HCT116 (cell line): ENCODE data around the gene SMG9. TPM values are rescaled to one million over a fixed set of nuclear protein-coding genes. Genes with fewer than 3 reads are reported as not detected.

Source experiments
- ATAC-seq: fragments of 200-7000 bp; cut with Tn5 transposase; 2 replicates; pipeline ENCODE4 v1.9.1; 2020; ENCODE audit warnings: mild to moderate bottlenecking, moderate library complexity
- BruUV-seq: library from RNA; stranded (reverse); fragments of 400-500 nt; replicated peaks from 2 replicates; lab custom pipeline; 2021; lab: Mats Ljungman, UMichigan
- CTCF ChIA-PET: fragments of 300-600 bp; sonication (Branson Sonifier 250); formaldehyde crosslinking; loops from one replicate; lab custom pipeline; 2021; ENCODE audit warnings: antibody characterized with exemption; lab: Charles Lee
- POLR2A ChIA-PET: fragments of 300-600, 350-600 bp; sonication (Branson Sonifier 250); formaldehyde crosslinking; loops from one replicate; lab custom pipeline; 2021; ENCODE audit warnings: antibody characterized with exemption; lab: Charles Lee
- RAD21 ChIA-PET, 2 experiments: fragments of 300-600 bp; sonication (Branson Sonifier 250); formaldehyde crosslinking; loops; one replicate each; lab custom pipeline; 2023; ENCODE audit warnings: low total read pairs in 2 of 2; ENCODE audit not compliant: uncharacterized antibody in 2 of 2, unreplicated experiment in 2 of 2, low non-redundant PET in 1 of 2; lab: Charles Lee
- DNase-seq: peaks from one replicate; pipeline ENCODE4 v3.0.0-alpha.2; 2010; ENCODE audit warnings: low read depth, low spot score
- H2AFZ ChIP-seq: fragments of 200-600 bp; shearing (Covaris generic), sonication (generic); 2 replicates; pipeline ENCODE4 v1.6.1; 2017; ENCODE audit warnings: low read depth, mixed run types, mixed read lengths, antibody characterized with exemption, low read length; ENCODE audit not compliant: poor library complexity, severe bottlenecking
- H3K27ac ChIP-seq: 2 replicates; pipeline ENCODE4 v1.5.1; 2012; ENCODE audit warnings: low read depth, low read length
- H3K27me3 ChIP-seq: fragments of 200-600 bp; sonication (generic); 2 replicates; pipeline ENCODE4 v1.6.1; 2016; ENCODE audit warnings: mixed run types, low read length, mixed read lengths; ENCODE audit not compliant: insufficient read depth
- H3K36me3 ChIP-seq, 2 experiments: fragments of 200-500 bp in 1 of 2; fragments of 200-600 bp in 1 of 2; sonication (Bioruptor generic) in 1 of 2; sonication (generic) in 1 of 2; 2 replicates each; pipeline versions ENCODE4 v1.5.1 to v1.6.1; 2014 to 2016; ENCODE audit warnings: low read length in 2 of 2, inconsistent platforms in 1 of 2, mixed read lengths in 1 of 2, mixed run types in 1 of 2; ENCODE audit not compliant: insufficient read depth in 2 of 2, control insufficient read depth in 1 of 2
- H3K4me1 ChIP-seq, 2 experiments: fragments of 200-600 bp in 1 of 2; sonication (generic) in 1 of 2; 2 replicates each; pipeline versions ENCODE4 v1.5.1 to v1.6.1; 2012 to 2017; ENCODE audit warnings: low read length in 2 of 2, inconsistent platforms in 1 of 2, mild to moderate bottlenecking in 1 of 2, mixed read lengths in 1 of 2, mixed run types in 1 of 2, moderate library complexity in 1 of 2; ENCODE audit not compliant: insufficient read depth in 2 of 2, control insufficient read depth in 1 of 2
- H3K4me2 ChIP-seq: fragments of 200-600 bp; sonication (generic); 2 replicates; pipeline ENCODE4 v1.6.1; 2017; ENCODE audit warnings: mixed run types, low read length, mixed read lengths
- H3K4me3 ChIP-seq, 2 experiments: fragments of 200-600 bp in 1 of 2; sonication (generic) in 1 of 2; replicated peaks in 1 of 2; 2 replicates each; pipeline ENCODE4 v1.5.1; 2011 to 2016; ENCODE audit warnings: low read length in 2 of 2, control low read depth in 1 of 2, low read depth in 1 of 2, mild to moderate bottlenecking in 1 of 2, mixed read lengths in 1 of 2, mixed run types in 1 of 2
- H3K79me2 ChIP-seq: fragments of 200-600 bp; sonication (generic); 2 replicates; pipeline ENCODE4 v1.6.1; 2017; ENCODE audit warnings: mild to moderate bottlenecking, mixed run types, low read length, moderate library complexity, mixed read lengths; ENCODE audit not compliant: insufficient read depth
- H3K9ac ChIP-seq: fragments of 200-600 bp; sonication (generic); 2 replicates; pipeline ENCODE4 v1.6.1; 2016; ENCODE audit warnings: low read length, mixed read lengths
- H3K9me2 ChIP-seq: fragments of 200-600 bp; sonication (generic), shearing (Covaris generic); 2 replicates; pipeline ENCODE4 v1.6.1; 2017; ENCODE audit warnings: mixed run types, mild to moderate bottlenecking, moderate library complexity; ENCODE audit not compliant: insufficient read depth
- H3K9me3 ChIP-seq, 2 experiments: fragments of 200-500 bp in 1 of 2; fragments of 200-600 bp in 1 of 2; sonication (Bioruptor generic) in 1 of 2; sonication (generic) in 1 of 2; 2 replicates each; pipeline ENCODE4 v1.6.1; 2014 to 2017; ENCODE audit warnings: low read length in 2 of 2, mixed read lengths in 2 of 2, inconsistent platforms in 1 of 2, low read depth in 1 of 2, mild to moderate bottlenecking in 1 of 2, mixed run types in 1 of 2, moderate library complexity in 1 of 2; ENCODE audit not compliant: control insufficient read depth in 1 of 2, insufficient read depth in 1 of 2
- H4K20me1 ChIP-seq: fragments of 200-600 bp; sonication (generic), shearing (Covaris generic); 2 replicates; pipeline ENCODE4 v1.6.1; 2017; ENCODE audit warnings: mixed run types, mild to moderate bottlenecking, moderate library complexity; ENCODE audit not compliant: insufficient read depth
- CBX3 ChIP-seq: IDR thresholded peaks from 2 replicates; pipeline ENCODE4 v1.6.1; 2012; ENCODE audit warnings: low read depth
- EGR1 ChIP-seq: IDR thresholded peaks from 2 replicates; pipeline ENCODE4 v1.6.1; 2012; ENCODE audit warnings: low read depth
- EZH2 ChIP-seq: fragments of 200-600 bp; sonication (generic); IDR thresholded peaks from 2 replicates; pipeline ENCODE4 v1.6.1; 2017; ENCODE audit warnings: antibody characterized with exemption, mixed run types
- EZH2phosphoT487 ChIP-seq: fragments of 200-600 bp; IDR thresholded peaks from 2 replicates; pipeline ENCODE4 v1.6.1; 2018; ENCODE audit warnings: antibody characterized with exemption, borderline replicate concordance
- FOSL1 ChIP-seq: IDR thresholded peaks from 2 replicates; pipeline ENCODE4 v1.6.1; 2012; ENCODE audit warnings: low read depth
- POLR2A ChIP-seq: IDR thresholded peaks from 2 replicates; pipeline ENCODE4 v1.7.0; 2011; ENCODE audit warnings: borderline replicate concordance; ENCODE audit not compliant: insufficient read depth, insufficient read length; ENCODE audit errors: extremely low read depth
- POLR2AphosphoS5 ChIP-seq: IDR thresholded peaks from 2 replicates; pipeline ENCODE4 v1.6.1; 2011; ENCODE audit warnings: mild to moderate bottlenecking, low read depth, low read length, moderate library complexity
- RAD21 ChIP-seq: IDR thresholded peaks from 2 replicates; pipeline ENCODE4 v1.6.1; 2012; ENCODE audit warnings: low read depth, mild to moderate bottlenecking
- SIN3A ChIP-seq: IDR thresholded peaks from 2 replicates; pipeline ENCODE4 v1.6.1; 2012; ENCODE audit warnings: low read depth
- SRF ChIP-seq: IDR thresholded peaks from 2 replicates; pipeline ENCODE4 v1.6.1; 2012; ENCODE audit warnings: low read depth
- YY1 ChIP-seq: IDR thresholded peaks from 2 replicates; pipeline ENCODE4 v1.6.1; 2011; ENCODE audit warnings: low read length, low read depth, moderate library complexity, mild to moderate bottlenecking; ENCODE audit not compliant: insufficient replicate concordance; ENCODE audit errors: extremely low read depth
- ZFX ChIP-seq: fragments of 450-650 bp; IDR thresholded peaks from 2 replicates; pipeline ENCODE4 v1.6.1; 2017
- ZNF274 ChIP-seq: fragments of 200-500 bp; sonication (Bioruptor generic); IDR thresholded peaks from 2 replicates; pipeline ENCODE4 v1.6.1; 2014; ENCODE audit warnings: mild to moderate bottlenecking, low read depth, low read length, inconsistent platforms
- intact Hi-C: fragments of 100-400 bp; cut with micrococcal nuclease; formaldehyde crosslinking; loops from 2 replicates; pipeline ENCODE4 v1.10.0; 2022
- total RNA-seq: library from RNA; stranded (reverse); gene quantifications from one replicate; pipeline ENCODE4 v1.2.1, GENCODE V29; 2021; ENCODE audit not compliant: unreplicated experiment

The SMG9 gene
- total RNA-seq, 1 experiment from 2014 or later = 80.2 TPM

DNA sequence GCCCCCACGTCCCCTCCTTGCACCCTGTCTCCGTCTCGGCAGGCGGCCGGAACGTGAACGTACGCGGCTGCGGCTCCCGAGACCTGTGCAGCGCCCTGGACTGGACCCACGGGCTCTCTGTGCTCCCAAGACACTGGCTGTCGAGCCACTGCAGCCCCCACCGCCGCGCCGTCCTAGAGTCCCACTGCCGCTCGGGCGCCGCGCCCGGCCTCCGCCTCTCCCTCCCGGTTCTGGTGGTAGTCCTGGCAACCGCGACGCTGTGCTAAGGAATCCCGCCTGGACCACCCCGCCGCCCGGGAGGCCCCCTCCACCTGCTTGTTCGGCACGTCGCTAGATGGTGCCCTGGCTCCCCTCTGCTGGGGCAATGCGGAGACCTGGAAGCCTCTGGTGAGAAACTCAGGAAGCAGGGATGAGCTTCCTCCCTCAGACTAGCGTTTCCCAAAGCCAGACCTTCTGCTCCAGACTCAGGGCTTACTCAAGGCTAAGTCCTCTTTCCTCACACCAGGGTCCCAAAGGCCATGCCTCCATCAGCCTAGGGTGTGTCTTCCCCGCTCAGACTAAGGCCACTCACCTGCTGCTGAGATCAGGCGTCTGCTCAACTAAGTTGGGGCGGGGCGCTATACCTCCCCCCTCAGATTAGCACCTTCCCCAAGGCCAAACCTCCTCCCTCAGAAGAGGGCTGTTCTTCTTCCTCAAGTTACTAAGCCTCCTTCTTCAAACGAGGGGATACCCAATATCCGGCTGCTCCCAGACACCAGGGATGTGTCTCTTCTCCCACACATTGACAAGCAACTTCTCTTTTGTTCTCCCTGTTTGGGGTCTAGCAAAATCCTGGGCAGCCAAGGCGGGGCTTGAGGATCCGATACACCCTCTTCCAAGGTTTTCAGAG lies 55.0 kb downstream of the SMG9 start:
- CTCF ChIA-PET = no interaction called here
- TF ChIP-seq SIN3A (no peak), EGR1 (no peak), FOSL1 (no peak), YY1 (no peak), EZH2phosphoT487 (no peak), SRF (no peak), EZH2 (no peak), CBX3 (no peak), POLR2AphosphoS5 (no peak), ZNF274 (no peak), ZFX (no peak), POLR2A (no peak), RAD21 (no peak)
- TF ChIP-seq, all 23 proteins: peak for 0
- intact Hi-C loops = loop anchor here (5.0 kb wide), 1 partner anchor 32 kb away; no protein-coding TSS in a partner anchor
- 0 out of 4 replicates have a peak overlapping the region, but pooled peaks of 1 of the 2 experiments have one; percentile 55 for H3K4me3 ChIP-seq
- peak overlapping the region; percentile 77 for H2AFZ ChIP-seq
- peak overlapping the region; percentile 80 for H3K4me2 ChIP-seq
- H3K4me1 ChIP-seq = peaks cover 42 to 52% of the 10 kb centered on the region in 2 experiments
- no TSS peak for BruUV-seq
- ATAC-seq (no peak), DNase-seq (no peak)
- no peaks in the 10 kb centered on the region for H3K9me3 ChIP-seq
- H3K36me3 ChIP-seq = no peaks in the 10 kb centered on the region
- ChIA-PET RAD21 (no interaction called here), POLR2A (no interaction called here)
- no peaks in the 10 kb centered on the region for H3K79me2 ChIP-seq
- no peaks in the 10 kb centered on the region for H3K27me3 ChIP-seq
- H4K20me1 ChIP-seq = no peaks in the 10 kb centered on the region
- peak overlapping the region; percentile 53; the same call in 1 of the 2 replicates for H3K27ac ChIP-seq
- H3K9me2 ChIP-seq = no peaks in the 10 kb centered on the region
- peak overlapping the region; percentile 61 for H3K9ac ChIP-seq
